Large intestine (tissue), 12 donors: ENCODE data around the gene VWA5A. TPM values are rescaled to one million over a fixed set of nuclear protein-coding genes. Genes with fewer than 3 reads are reported as not detected.

Experiments
- DNase-seq, 2 donors: peaks; one replicate each; pipeline versions ENCODE4 v3.0.0 to v3.0.0-alpha.2; 2013
- H3K27ac ChIP-seq: one replicate; pipeline ENCODE4 v1.5.1; 2013; ENCODE audit warnings: low read length
- H3K27me3 ChIP-seq: 2 replicates; pipeline ENCODE4 v1.6.1; 2013; ENCODE audit warnings: low read length; ENCODE audit not compliant: control insufficient read depth, insufficient read depth
- H3K36me3 ChIP-seq: 2 replicates; pipeline ENCODE4 v1.6.1; 2013; ENCODE audit warnings: low read length; ENCODE audit not compliant: control insufficient read depth, insufficient read depth
- H3K4me1 ChIP-seq: one replicate; pipeline ENCODE4 v1.6.1; 2013; ENCODE audit warnings: low read length; ENCODE audit not compliant: control insufficient read depth, insufficient read depth
- H3K4me3 ChIP-seq: one replicate; pipeline ENCODE4 v1.5.1; 2013; ENCODE audit warnings: low read length
- H3K9me3 ChIP-seq: one replicate; pipeline ENCODE4 v1.6.1; 2013; ENCODE audit warnings: mild to moderate bottlenecking, low read depth, low read length, moderate library complexity; ENCODE audit not compliant: control insufficient read depth
- WGBS: methylation state at CpG from one replicate; pipeline ENCODE4 v1.1.5; 2013; ENCODE audit warnings: low lambda C conversion rate; ENCODE audit not compliant: insufficient coverage; 5-methylcytosine and 5-hydroxymethylcytosine counted together
- long read RNA-seq, 11 donors: transcript quantifications; one replicate each; lab custom pipeline, GENCODE V29; 2026
- polyA plus RNA-seq: library from polyadenylated mRNA; unstranded; fragments of 120-200 nt; gene quantifications from one replicate; pipeline ENCODE4 v1.2.1, GENCODE V29; 2013

VWA5A gene
- 24.6 TPM for polyA plus RNA-seq
- long read RNA-seq, donor 1, partial matches to known transcripts = 0 of 2 reads
- long read RNA-seq, donor 1, other reads (novel, unspliced or antisense) = 0 of 2 reads
- long read RNA-seq, donor 2, full-length matches to known transcripts = 1 of 11 reads
- long read RNA-seq, donor 2, partial matches to known transcripts = 10 of 11 reads
- long read RNA-seq, donor 2, other reads (novel, unspliced or antisense) = 0 of 11 reads
- long read RNA-seq, donor 3 = 0 reads
- long read RNA-seq, donor 4, partial matches to known transcripts = 0 of 2 reads
- long read RNA-seq, donor 4, other reads (novel, unspliced or antisense) = 0 of 2 reads
- long read RNA-seq, donor 5, partial matches to known transcripts = 0 of 1 reads
- long read RNA-seq, donor 5, other reads (novel, unspliced or antisense) = 0 of 1 reads
- long read RNA-seq, donor 6, partial matches to known transcripts = 7 of 13 reads
- long read RNA-seq, donor 6, other reads (novel, unspliced or antisense) = 0 of 13 reads
- long read RNA-seq, donor 7, partial matches to known transcripts = 6 of 8 reads
- long read RNA-seq, donor 7, other reads (novel, unspliced or antisense) = 0 of 8 reads
- long read RNA-seq, donor 8, partial matches to known transcripts = 19 of 24 reads
- long read RNA-seq, donor 8, other reads (novel, unspliced or antisense) = 0 of 24 reads
- long read RNA-seq, donor 9, partial matches to known transcripts = 5 of 12 reads
- long read RNA-seq, donor 9, other reads (novel, unspliced or antisense) = 0 of 12 reads
- long read RNA-seq, donor 10, transcript VWA5A-201 (10 exons, 1,863 nt) = major isoform, 5 of 7 reads
- long read RNA-seq, donor 10, partial matches to known transcripts = 0 of 7 reads
- long read RNA-seq, donor 10, other reads (novel, unspliced or antisense) = 0 of 7 reads
- long read RNA-seq, donor 11, partial matches to known transcripts = 7 of 12 reads
- long read RNA-seq, donor 11, other reads (novel, unspliced or antisense) = 0 of 12 reads

DNA sequence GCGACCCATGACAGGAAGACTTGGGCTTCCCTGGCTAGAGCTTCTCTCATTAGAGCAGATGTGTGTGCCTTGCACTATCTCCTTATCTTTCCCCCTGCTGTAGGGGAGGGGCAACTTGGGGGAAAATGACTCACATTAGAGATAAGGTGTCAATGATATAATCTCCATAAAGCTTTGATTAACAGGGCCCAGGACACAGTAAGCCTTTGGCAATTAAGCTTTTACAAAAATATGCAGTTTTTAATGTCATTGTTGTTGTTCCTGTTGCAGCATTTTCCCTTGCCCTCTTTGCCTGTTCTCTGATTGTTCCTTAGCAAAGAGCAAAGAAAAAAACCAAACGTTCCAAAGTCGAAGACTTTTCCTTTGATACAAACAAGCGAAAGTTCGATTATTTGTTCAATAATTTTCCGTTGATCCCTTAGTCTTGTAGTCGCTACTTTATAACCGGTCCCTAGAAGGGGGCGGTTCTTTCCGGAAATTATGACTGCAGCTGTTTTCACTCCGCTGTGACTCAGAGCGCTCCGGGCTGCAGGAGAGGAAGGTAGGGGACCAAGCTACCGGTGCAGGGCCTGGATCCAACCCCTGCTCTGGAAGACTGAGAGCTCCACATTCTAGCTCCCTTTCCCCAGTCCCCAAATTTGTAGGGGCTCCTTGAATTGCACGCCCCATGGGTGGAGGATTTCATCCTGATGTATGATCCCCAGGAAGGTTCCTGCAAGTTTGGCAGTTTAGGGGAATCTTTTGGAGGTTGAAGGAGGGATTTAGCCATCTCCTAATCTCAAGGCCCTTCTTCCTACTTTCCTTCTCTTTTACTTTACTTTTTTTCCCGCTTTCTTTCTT is at the start of gene VWA5A:
Gene VWA5A (plus strand): TSS at position 509 of the 840 bp plus-strand sequence. CDS start 2,062 bp downstream, outside the sequence.
- Histone ChIP-seq H3K9me3 (no peaks in the 10 kb centered on the region), H3K27me3 (no peaks in the 10 kb centered on the region), H3K4me1 (peaks cover 17% of the 10 kb centered on the region), H3K4me3 (peak within 1 kb of the TSS; percentile 63), H3K36me3 (peaks cover 20% of the 10 kb centered on the region), H3K27ac (peak within 1 kb of the TSS; percentile 50)
- peak; percentile 78 to 92 for DNase-seq
- WGBS = 8% methylated on average over 4 of the region's 16 CpGs

- Histone ChIP-seq H3K4me1 (peaks cover 3% of the 10 kb centered on the region), H3K36me3 (no peaks in the 10 kb centered on the region), H3K27me3 (peaks cover 14% of the 10 kb centered on the region), H3K9me3 (no peaks in the 10 kb centered on the region), H3K27ac (no peak overlapping the region), H3K4me3 (no peak overlapping the region)
- no peak for DNase-seq
- WGBS = 29% methylated on average over 1 of the region's 4 CpGs
Observed at GRCh38 chr11:124068601-124069110, 46.6 kb upstream of the VWA5A start.

- Histone ChIP-seq H3K9me3 (no peaks in the 10 kb centered on the region), H3K4me3 (peak overlapping the region; percentile 11), H3K36me3 (no peaks in the 10 kb centered on the region), H3K4me1 (peaks cover 3% of the 10 kb centered on the region), H3K27ac (no peak overlapping the region), H3K27me3 (peaks cover 14% of the 10 kb centered on the region)
- no CpG with 5 or more reads among the region's 28 CpGs for WGBS
- DNase-seq = peak; percentile 53 to 58
Observed at GRCh38 chr11:124069429-124070401, 45.5 kb upstream of the VWA5A start.

GRCh38 chr11:124070915-124071622 is 44.2 kb upstream of the VWA5A start:
- H3K4me3 ChIP-seq = no peak overlapping the region
- no peak overlapping the region for H3K27ac ChIP-seq
- no peaks in the 10 kb centered on the region for H3K36me3 ChIP-seq
- 20% methylated on average over 1 of the region's 8 CpGs for WGBS
- H3K4me1 ChIP-seq = peaks cover 3% of the 10 kb centered on the region
- peak; percentile 59 to 60 for DNase-seq
- no peaks in the 10 kb centered on the region for H3K9me3 ChIP-seq
- H3K27me3 ChIP-seq = peaks cover 18% of the 10 kb centered on the region

- WGBS = no CpG with 5 or more reads among the region's 4 CpGs
- Histone ChIP-seq H3K9me3 (no peaks in the 10 kb centered on the region), H3K36me3 (no peaks in the 10 kb centered on the region), H3K27me3 (peaks cover 15% of the 10 kb centered on the region), H3K4me1 (peaks cover 3% of the 10 kb centered on the region), H3K27ac (no peak overlapping the region), H3K4me3 (no peak overlapping the region)
- DNase-seq = no peak
Observed at GRCh38 chr11:124071623-124071948, 43.7 kb upstream of the VWA5A start.

- WGBS = 86% methylated on average over 1 of the region's 8 CpGs
- H3K27me3 ChIP-seq = peaks cover 17% of the 10 kb centered on the region
- no peaks in the 10 kb centered on the region for H3K36me3 ChIP-seq
- no peak overlapping the region for H3K27ac ChIP-seq
- no peaks in the 10 kb centered on the region for H3K9me3 ChIP-seq
- H3K4me1 ChIP-seq = peaks cover 3% of the 10 kb centered on the region
- no peak overlapping the region for H3K4me3 ChIP-seq
- DNase-seq = no peak
Observed at GRCh38 chr11:124072147-124072546, 43.1 kb upstream of the VWA5A start.

DNA sequence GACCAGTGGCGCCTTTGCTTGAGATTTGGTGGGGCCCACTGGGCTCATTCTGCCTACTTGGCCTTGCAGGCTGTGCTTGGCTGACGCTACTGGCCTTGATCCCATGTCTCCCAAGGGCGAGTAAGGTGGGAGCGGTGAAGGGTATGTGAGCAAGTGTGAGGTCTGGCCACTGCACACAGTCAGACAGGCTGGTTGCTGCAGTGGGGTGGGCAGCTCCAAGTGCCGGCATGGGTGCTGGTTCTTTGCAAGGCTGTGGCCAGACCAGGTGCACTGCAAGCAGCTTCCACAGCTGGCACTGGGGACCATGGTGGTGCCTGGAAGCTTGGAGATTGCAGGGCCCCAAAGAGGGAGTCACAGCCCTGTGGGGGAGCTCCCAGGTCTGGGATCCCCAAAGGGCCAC is 40.7 kb upstream of the VWA5A start:
- H3K4me3 ChIP-seq = no peak overlapping the region
- no peaks in the 10 kb centered on the region for H3K36me3 ChIP-seq
- H3K27me3 ChIP-seq = peaks cover 11% of the 10 kb centered on the region
- no peak for DNase-seq
- H3K9me3 ChIP-seq = no peaks in the 10 kb centered on the region
- H3K27ac ChIP-seq = no peak overlapping the region
- peaks cover 2% of the 10 kb centered on the region for H3K4me1 ChIP-seq
- WGBS = no CpG with 5 or more reads among the region's 5 CpGs

DNA sequence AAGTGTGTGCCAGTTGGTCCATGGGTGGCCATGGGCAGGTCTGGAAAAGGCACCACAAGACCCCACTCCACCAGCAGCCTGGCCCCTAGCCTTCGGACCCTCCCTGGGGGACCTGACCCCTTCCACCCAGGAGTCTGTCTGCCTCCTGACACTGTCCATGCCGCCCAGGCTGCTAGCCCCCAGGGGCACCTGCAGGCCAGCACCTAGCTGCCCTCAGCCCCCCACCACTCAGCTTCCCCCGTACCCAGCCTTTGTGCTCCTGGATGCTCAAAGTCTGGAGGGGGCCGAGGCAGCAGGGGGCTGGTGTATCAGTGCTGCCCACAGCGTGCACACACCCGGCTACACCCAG is 39.8 kb upstream of the VWA5A start:
- Histone ChIP-seq H3K36me3 (no peaks in the 10 kb centered on the region), H3K9me3 (no peaks in the 10 kb centered on the region), H3K27ac (no peak overlapping the region), H3K27me3 (peaks cover 7% of the 10 kb centered on the region), H3K4me3 (peak overlapping the region; percentile 64), H3K4me1 (no peaks in the 10 kb centered on the region)
- no CpG with 5 or more reads among the region's 6 CpGs for WGBS
- no peak for DNase-seq
